Left lung (tissue), 14 donors: Measurements from ENCODE around the gene KRT77. TPM values are rescaled to one million over a fixed set of nuclear protein-coding genes. Genes with fewer than 3 reads are reported as not detected.
"Not testable (repeated sequence)": the region's sequence is repeated elsewhere in the genome, so short reads cannot be mapped to it uniquely, and the experiment has no call there.

Experiments
- ATAC-seq: fragments of 200-7000 bp; cut with Tn5 transposase; one replicate; pipeline ENCODE4 v1.9.1; 2020; ENCODE audit warnings: moderate library complexity
- DNase-seq, 4 donors: peaks; one replicate each; pipeline ENCODE4 v3.0.0-alpha.2; 2013 to 2020
- H3K27ac ChIP-seq, 2 donors: fragments of 200-600 bp; sonication (generic) in 1 of 2; one replicate each; pipeline versions ENCODE4 v1.5.0 to v1.8.0; 2020 to 2021
- H3K27me3 ChIP-seq, 2 donors: fragments of 200-600 bp; sonication (generic) in 1 of 2; one replicate each; pipeline versions ENCODE4 v1.5.0 to v1.8.0; 2020 to 2021
- H3K36me3 ChIP-seq, 2 donors: fragments of 200-600 bp; sonication (generic) in 1 of 2; one replicate each; pipeline versions ENCODE4 v1.5.0 to v1.8.0; 2020 to 2021
- H3K4me1 ChIP-seq, 2 donors: fragments of 200-600 bp; one replicate each; pipeline ENCODE4 v1.8.0; 2021
- H3K4me3 ChIP-seq, 2 donors: fragments of 200-600 bp; sonication (generic) in 1 of 2; one replicate each; pipeline versions ENCODE4 v1.5.0 to v1.8.0; 2020 to 2021; ENCODE audit warnings: mild to moderate bottlenecking in 1 of 2
- H3K9me3 ChIP-seq, 2 donors: fragments of 200-600 bp; sonication (generic) in 1 of 2; one replicate each; pipeline versions ENCODE4 v1.5.0 to v1.8.0; 2020 to 2021
- CTCF ChIP-seq, 2 donors: fragments of 200-600 bp; sonication (generic) in 1 of 2; IDR thresholded peaks; one replicate each; pipeline versions ENCODE4 v1.5.0 to v1.8.0; 2021; ENCODE audit warnings: antibody characterized with exemption in 2 of 2
- intact Hi-C, 2 donors: fragments of 100-400 bp; cut with DNase I; formaldehyde crosslinking; loops; one replicate each; pipeline versions ENCODE4 v1.11.2 to v1.14.2; 2022
- long read RNA-seq, 12 donors: library from polyadenylated mRNA in 2 of 12; unstranded in 2 of 12; transcript quantifications; one replicate each; pipeline ENCODE4 v2.0.0 and lab custom pipeline, GENCODE V29; 2019 to 2026
- polyA plus RNA-seq, 6 donors: library from polyadenylated mRNA; unstranded; fragments of 120-200 nt; gene quantifications; one replicate each; pipeline ENCODE4 v1.2.1, GENCODE V29; 2013; ENCODE audit not compliant: insufficient read length in 6 of 6
- total RNA-seq, 2 donors: library from RNA; stranded (reverse); fragmentation: NEBNext Ultra II Directional; extraction: Animal tissue kit (Norgen Biotek cat#: 25700); gene quantifications; one replicate each; pipeline ENCODE4 v1.2.1, GENCODE V29; 2021
- donor health status: DM: no; HTN: yes; CAD: no.
- donor health status: DM: no; HTN: no; CAD: no.

KRT77 gene
- total RNA-seq (not detected), polyA plus RNA-seq (not detected)
- long read RNA-seq, donor 1 = 0 reads
- long read RNA-seq, donor 2 = 0 reads
- long read RNA-seq, donor 3 = 0 reads
- long read RNA-seq, donor 4 = 0 reads
- long read RNA-seq, donor 5 = 0 reads
- long read RNA-seq, donor 6 = 0 reads
- long read RNA-seq, donor 7 = 0 reads
- long read RNA-seq, donor 8 = 0 reads
- long read RNA-seq, donor 9 = 0 reads
- long read RNA-seq, donor 10 = 0 reads
- long read RNA-seq, donor 11 = 0 reads
- long read RNA-seq, donor 12 = 0 reads

GRCh38 chr12:52703424-52703823 lies at the start of gene KRT77:
Gene KRT77, minus strand, starts transcription at chr12:52703524. Its CDS starts 90 bp downstream, at chr12:52703434.
- H3K27me3 ChIP-seq = peaks cover 0 to 46% of the 10 kb centered on the region in 2 donors
- no peaks in the 10 kb centered on the region for H3K36me3 ChIP-seq
- no peak within 1 kb of the TSS for H3K4me3 ChIP-seq
- ATAC-seq (no peak), DNase-seq (no peak)
- TF ChIP-seq CTCF (IDR thresholded peaks at IDR 0.05) = no peak
- intact Hi-C loops = no loop called here
- no peaks in the 10 kb centered on the region for H3K9me3 ChIP-seq
- no peaks in the 10 kb centered on the region for H3K4me1 ChIP-seq
- H3K27ac ChIP-seq = no peak within 1 kb of the TSS

- Histone ChIP-seq H3K36me3 (no peaks in the 10 kb centered on the region), H3K4me3 (no peak overlapping the region), H3K9me3 (no peaks in the 10 kb centered on the region), H3K4me1 (no peaks in the 10 kb centered on the region), H3K27me3 (peaks cover 0 to 47% of the 10 kb centered on the region in 2 donors), H3K27ac (no peak overlapping the region)
- ATAC-seq = no peak
- no peak for DNase-seq
- intact Hi-C loops = no loop called here
- TF ChIP-seq CTCF (IDR thresholded peaks at IDR 0.05) = no peak
Observed at GRCh38 chr12:52752516-52752915, 49.2 kb upstream of the KRT77 start.

- Histone ChIP-seq H3K27me3 (peaks cover 0 to 47% of the 10 kb centered on the region in 2 donors), H3K4me3 (no peak overlapping the region), H3K9me3 (no peaks in the 10 kb centered on the region), H3K4me1 (no peaks in the 10 kb centered on the region), H3K27ac (no peak overlapping the region), H3K36me3 (no peaks in the 10 kb centered on the region)
- ATAC-seq = no peak
- DNase-seq = no peak
- intact Hi-C loops = no loop called here
- no peak for TF ChIP-seq CTCF (IDR thresholded peaks at IDR 0.05)
Observed at GRCh38 chr12:52751795-52752194, 48.5 kb upstream of the KRT77 start.

- H3K4me1 ChIP-seq, DNase-seq, H3K9me3 ChIP-seq, intact Hi-C loops, ATAC-seq, H3K27ac ChIP-seq, H3K4me3 ChIP-seq, H3K36me3 ChIP-seq: not testable (repeated sequence)
- H3K27me3 ChIP-seq = peaks cover 0 to 59% of the 10 kb centered on the region in 2 donors
Observed at GRCh38 chr12:52750532-52750931, 47.2 kb upstream of the KRT77 start.

GRCh38 chr12:52749827-52750226 lies 46.5 kb upstream of the KRT77 start:
- no peak for TF ChIP-seq CTCF (IDR thresholded peaks at IDR 0.05)
- intact Hi-C loops = no loop called here
- no peak overlapping the region for H3K27ac ChIP-seq
- H3K4me3 ChIP-seq = no peak overlapping the region
- peaks cover 0 to 66% of the 10 kb centered on the region in 2 donors for H3K27me3 ChIP-seq
- H3K36me3 ChIP-seq = no peaks in the 10 kb centered on the region
- H3K4me1 ChIP-seq = no peaks in the 10 kb centered on the region
- ATAC-seq (no peak), DNase-seq (no peak)
- no peaks in the 10 kb centered on the region for H3K9me3 ChIP-seq

GRCh38 chr12:52748578-52748977 lies 45.3 kb upstream of the KRT77 start:
- intact Hi-C loops = no loop called here
- Histone ChIP-seq H3K4me3 (no peak overlapping the region), H3K27ac (no peak overlapping the region), H3K9me3 (no peaks in the 10 kb centered on the region), H3K36me3 (no peaks in the 10 kb centered on the region), H3K4me1 (no peaks in the 10 kb centered on the region), H3K27me3 (peaks cover 0 to 59% of the 10 kb centered on the region in 2 donors)
- DNase-seq = no peak
- TF ChIP-seq CTCF (IDR thresholded peaks at IDR 0.05) = no peak
- no peak for ATAC-seq
